NCI-H226 (cell line): ENCODE data around the gene USP26.
"Not testable (repeated sequence)": the region's sequence is repeated elsewhere in the genome, so short reads cannot be mapped to it uniquely, and the experiment has no call there.

Experiments
- DNase-seq: peaks from one replicate; pipeline ENCODE4 v3.0.0-alpha.2; 2015

USP26 gene

DNA sequence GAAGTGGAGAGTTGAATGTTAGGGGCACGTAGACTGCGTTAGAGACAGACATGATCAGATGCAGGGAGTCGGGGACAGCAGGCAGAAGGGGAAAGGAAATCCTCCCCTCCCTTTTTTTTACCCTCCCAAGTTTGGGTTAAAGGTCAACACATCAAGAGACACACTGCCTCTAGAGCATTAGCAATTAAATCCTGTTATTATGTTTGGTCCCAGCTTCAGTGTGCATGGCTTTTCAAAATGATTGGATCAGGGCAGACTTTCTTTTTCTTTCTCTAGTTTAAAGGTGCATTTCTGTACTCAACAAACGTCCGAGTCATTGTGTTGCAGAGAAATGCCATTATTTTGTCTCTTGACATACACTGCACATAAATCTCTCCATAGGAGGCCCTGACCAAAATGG lies 63.9 kb downstream of the USP26 start:
- no peak for DNase-seq

DNA sequence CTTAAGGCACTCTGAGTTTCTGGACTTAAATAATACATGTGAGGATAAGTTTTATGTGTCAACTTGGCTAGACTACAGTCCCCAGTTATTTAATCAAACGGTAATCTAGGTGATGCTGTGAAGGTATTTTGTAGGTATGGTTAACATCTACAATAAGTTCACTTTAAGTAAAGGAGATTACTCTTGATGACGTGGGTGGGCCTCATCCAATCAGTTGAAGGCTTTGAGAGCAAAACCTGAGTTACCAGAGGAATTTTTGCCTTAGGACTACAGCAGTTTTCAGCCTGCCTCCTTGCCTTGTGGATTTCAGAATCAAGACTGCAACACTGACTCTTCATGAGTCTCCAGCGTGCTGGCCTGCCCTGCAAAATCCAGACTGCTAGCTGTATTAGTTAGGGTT lies 78.7 kb downstream of the USP26 start:
- DNase-seq, result no peak

DNA sequence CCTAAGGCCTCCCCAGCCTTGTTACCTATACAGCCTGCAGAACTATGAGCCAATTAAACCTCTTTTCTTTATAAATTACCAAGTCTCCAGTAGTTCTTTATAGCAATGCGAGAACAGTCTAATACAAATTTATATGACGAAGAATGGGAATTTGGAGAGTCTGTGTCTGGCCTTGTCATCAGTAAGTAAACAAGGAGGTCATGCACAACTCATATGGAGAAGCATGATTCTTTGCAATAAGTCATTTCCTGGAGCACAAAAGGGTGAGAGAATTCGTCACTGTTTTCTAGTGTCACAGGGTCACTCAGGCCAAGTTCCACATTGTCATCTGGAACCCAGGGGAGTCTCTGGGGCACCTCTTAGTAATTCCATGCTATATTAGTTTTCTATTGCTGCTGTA lies 89.5 kb downstream of the USP26 start:
- DNase-seq, result no peak

DNA sequence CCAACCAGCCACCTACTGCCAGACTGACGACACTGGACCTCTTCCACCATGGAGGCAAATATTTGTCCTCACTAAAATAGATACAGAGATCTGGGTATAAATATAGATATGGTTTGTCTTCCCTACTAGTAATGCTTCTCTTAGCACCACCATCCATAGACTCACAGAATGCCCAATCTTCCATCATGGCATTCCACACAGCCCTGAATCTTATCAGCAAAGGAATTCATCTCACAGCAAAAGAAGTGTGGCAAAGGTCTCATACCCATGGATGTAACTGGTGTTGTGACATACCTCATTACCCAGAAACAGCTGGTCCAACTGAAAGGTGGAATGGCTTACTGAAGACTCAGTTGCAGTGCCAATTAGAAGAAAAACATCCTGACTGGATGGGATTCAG lies 91.3 kb downstream of the USP26 start:
- no peak for DNase-seq

DNA sequence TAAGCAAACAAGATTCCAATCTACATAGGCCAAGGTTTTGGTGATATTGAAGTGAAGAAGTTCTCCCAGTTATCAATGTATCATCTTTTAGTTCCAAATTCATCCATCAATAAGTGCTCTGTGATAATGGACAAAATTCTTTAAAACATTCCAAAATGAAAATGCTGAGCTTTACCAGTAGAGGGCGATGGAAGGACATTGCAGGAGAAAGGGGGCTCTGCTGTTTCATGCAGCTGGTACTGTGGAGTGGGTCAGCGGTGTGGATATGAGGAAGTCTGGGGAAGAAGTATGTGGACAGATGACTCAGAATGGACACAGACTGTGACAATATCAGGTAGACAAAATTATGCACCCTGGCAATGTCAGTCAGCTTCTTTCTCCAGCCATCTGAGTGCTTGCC lies 91.9 kb downstream of the USP26 start:
- DNase-seq, result no peak

DNA sequence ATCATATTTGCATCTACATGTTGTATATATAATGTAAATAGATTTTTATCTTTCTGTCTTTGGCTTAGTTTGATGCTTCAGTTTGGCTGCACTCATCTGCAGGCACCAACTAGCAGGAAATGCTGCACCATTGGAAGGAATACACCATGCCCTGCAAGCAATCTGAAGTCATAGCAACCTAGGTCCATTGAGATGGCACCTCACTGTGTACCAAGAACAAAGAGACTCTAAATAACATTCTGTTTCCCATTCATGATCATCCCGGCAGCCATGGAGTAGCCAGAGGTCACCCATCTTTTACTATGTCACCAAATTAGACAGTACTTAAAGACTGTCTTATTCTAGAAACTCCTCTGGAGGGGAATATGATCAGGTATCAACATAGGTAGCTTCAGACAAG lies 97.7 kb downstream of the USP26 start:
- no peak for DNase-seq

DNA sequence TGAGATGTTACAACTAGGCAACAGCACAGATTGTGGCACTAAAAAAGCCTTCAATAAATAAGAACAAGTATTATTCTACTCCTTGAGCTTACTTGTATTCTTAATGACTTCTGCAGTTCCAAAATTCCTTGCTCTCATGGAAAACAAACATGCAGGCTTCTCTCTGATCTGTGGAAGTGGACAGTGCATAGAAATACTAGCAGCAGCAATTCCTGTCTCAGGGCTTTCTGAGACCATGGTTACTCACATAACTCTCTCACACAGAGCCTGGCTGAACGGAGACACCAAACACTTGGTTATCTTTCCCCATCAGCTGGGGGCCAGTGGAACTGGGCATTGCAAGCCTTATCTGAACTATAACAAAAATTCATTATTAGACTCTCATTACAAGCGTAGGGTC lies 106.1 kb downstream of the USP26 start:
- no peak for DNase-seq

DNA sequence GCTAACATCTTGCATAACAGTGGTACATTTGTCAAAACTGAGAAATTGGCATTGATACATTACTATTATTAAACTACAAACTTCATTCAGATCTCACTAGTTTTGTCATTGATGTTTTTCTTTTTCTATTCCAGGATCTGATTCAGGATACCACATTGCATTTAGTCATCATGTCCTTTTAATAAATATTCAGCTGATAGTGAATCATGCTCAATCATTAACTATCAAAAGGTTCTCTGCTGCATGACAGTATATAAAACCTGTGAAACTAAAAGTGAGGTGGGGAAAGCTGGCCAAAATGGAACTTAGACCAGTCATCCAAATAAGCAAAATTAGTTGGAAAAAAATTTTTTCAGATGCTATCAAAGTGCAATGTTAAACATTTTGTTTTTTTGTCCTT lies 110.4 kb downstream of the USP26 start:
- DNase-seq, result no peak

DNA sequence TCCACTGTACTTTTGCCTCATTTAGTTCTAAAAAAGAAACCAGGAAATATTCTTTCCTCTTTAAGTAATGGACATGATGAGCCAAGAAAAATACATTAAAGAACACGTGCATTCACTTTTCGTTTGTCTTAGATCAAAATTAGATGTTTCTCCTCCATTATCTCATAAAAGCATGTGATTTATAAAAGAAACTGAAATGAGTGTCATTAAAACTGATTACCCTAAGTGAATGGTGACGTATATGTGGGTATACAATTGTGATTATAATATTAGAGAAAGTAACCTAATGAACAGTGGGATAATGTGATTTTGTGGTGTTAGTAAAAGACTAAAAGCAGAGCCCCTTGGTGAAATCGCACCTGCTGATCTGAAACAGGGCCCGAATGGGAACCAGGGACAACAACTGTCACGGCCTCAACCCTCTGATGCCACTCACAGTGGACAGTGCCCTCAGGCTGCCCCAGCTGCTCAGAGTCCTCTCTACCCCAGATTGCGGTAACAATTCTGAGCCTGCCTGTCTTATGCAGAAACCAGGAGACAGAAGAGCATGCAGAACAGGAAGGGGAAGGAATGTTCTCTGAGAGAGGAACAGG lies 112.8 kb downstream of the USP26 start:
- no peak for DNase-seq

DNA sequence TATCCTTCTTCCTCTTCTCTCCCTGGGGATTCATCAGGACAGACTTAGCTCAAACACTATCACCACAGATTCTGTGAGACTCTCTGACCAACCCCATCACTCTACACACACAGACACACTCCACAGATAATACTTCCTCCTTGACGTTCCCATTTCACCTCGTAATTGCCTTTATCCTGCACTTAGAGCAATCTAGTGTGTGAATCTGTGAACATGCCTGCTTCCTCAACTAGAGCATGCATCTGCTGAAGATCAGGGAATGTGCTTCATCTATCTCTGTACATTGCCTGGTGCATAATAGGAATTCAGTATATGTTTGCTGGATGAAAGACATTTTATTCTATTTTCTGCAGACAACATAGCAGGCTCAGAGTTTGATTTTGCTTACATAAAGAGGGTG lies 113.4 kb downstream of the USP26 start:
- DNase-seq, result no peak

DNA sequence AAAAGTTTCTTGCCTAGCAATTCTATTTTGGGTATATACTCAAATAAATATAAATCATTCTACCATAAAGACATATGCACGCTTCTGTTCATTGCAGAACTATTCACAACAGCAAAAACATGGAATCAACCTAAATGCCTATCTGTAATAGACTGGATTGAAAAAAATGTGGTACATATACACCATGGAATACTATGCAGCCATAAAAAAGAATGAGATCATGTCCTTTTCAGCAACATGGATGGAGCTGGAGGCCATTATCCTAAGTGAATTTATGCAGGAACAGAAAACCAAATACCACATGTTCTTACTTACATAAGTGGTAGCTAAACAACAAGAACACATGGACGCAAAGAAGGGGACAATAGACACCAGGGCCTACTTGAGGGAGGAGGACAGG lies 116.9 kb downstream of the USP26 start:
- DNase-seq, result not testable (repeated sequence)
